ENCODE data around the gene RTTN. TPM values are rescaled to one million over a fixed set of nuclear protein-coding genes. Genes with fewer than 3 reads are reported as not detected.

The RTTN gene
- total and polyA plus RNA-seq, 9 of the 15 experiments (the other 6 are each of a cell fraction or from before 2014, with no cell fraction given), result 3.1 to 18.3 (median 10.6) TPM

DNA sequence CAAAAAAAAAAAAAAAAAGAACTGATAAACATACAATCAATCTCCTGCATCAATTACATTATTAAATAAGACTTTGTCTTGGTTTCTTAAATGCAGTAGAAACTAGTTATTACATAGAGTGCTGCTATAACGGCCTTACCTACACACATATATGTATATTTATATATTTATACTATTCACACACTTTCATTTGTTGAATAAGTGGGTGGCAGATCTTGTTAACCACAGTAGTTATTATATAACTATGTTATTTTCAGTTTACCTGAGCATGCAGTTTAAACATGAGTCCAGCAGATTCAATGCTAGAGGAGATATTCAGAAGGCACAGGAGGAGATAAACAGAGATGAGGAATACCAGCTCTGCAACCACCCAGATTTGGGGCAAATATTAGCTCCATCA lies 176.3 kb downstream of the RTTN start (continued):
- TF ChIP-seq U2AF2 (optimal IDR thresholded peaks at IDR 0.05; ENCODE audit: low read depth, low read length) (no peak), POLR3A (IDR thresholded peaks at IDR 0.05; ENCODE audit: borderline replicate concordance, extremely low read depth, insufficient read depth, insufficient read length) (no peak), ZNF354B (CRISPR knock-in tag; IDR thresholded peaks at IDR 0.05) (no peak), DDX20 (tag; IDR thresholded peaks at IDR 0.05; ENCODE audit: low read depth) (no peak), RCOR1 (IDR thresholded peaks at IDR 0.05; ENCODE audit: borderline replicate concordance in 1 of 2, low read depth in 2 of 2, low read length in 2 of 2) (no peak), SMARCA5 (IDR thresholded peaks at IDR 0.05) (no peak), RBM17 (IDR thresholded peaks at IDR 0.05; ENCODE audit: borderline replicate concordance, low read depth, low read length) (no peak), KLF13 (tag; IDR thresholded peaks at IDR 0.05; ENCODE audit: borderline replicate concordance, low read depth) (no peak), CSDE1 (IDR thresholded peaks at IDR 0.05) (no peak)
- TF ChIP-seq, protein P1, sequence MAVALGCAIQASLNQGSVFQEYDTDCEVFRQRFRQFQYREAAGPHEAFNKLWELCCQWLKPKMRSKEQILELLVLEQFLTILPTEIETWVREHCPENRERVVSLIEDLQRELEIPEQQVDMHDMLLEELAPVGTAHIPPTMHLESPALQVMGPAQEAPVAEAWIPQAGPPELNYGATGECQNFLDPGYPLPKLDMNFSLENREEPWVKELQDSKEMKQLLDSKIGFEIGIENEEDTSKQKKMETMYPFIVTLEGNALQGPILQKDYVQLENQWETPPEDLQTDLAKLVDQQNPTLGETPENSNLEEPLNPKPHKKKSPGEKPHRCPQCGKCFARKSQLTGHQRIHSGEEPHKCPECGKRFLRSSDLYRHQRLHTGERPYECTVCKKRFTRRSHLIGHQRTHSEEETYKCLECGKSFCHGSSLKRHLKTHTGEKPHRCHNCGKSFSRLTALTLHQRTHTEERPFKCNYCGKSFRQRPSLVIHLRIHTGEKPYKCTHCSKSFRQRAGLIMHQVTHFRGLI (CRISPR knock-in tag; IDR thresholded peaks at IDR 0.05), result no peak

DNA sequence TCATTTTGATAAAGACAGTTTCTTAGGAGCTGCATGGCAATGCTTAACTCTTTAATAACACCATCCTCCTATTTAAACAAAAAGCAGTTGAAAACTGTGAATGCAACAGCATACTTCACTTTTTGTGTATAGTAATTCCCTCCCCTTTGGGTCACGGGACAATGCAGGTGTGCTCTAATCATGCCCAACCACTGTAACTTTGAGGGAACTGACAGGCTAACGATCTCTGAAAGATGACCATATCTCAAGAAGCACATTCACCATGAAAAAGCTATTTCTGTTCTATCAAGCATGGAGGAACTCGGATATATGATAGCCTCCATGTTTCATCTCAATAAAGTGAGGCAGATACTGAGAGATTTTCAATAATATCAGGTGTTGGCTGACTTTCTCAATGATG lies 176.8 kb downstream of the RTTN start:
- H3K27me3 ChIP-seq (ENCODE audit: control insufficient read depth in 2 of 2, insufficient read depth in 2 of 2, low read length in 2 of 2), result no peaks in the 10 kb centered on the region
- intact Hi-C loops (cut with micrococcal nuclease) (loop anchor here (5.0 kb wide), 1 partner anchor 66 kb away; no protein-coding TSS in a partner anchor), in situ Hi-C loops (cut with MboI) (no loop called here)
- no peaks in the 10 kb centered on the region for H3K9me1 ChIP-seq (ENCODE audit: control insufficient read depth, insufficient read depth, low read length)
- H3K36me3 ChIP-seq (ENCODE audit: control insufficient read depth, insufficient read depth, low read length), result peaks cover 12% of the 10 kb centered on the region; the same call in 2 of the 3 replicates
- no TSS peak for BruUV-seq (replicated peaks)
- H3K4me2 ChIP-seq (ENCODE audit: insufficient read depth, low read length), result no peak overlapping the region
- CTCF ChIA-PET (ENCODE audit: low intra/inter-chr PET ratio), result no interaction called here
- H3K79me2 ChIP-seq (ENCODE audit: control insufficient read depth, insufficient read depth, low read length), result no peaks in the 10 kb centered on the region
- H3K4me1 ChIP-seq (replicated peaks in 1 of 2; ENCODE audit: control insufficient read depth in 2 of 2, insufficient read depth in 2 of 2, low read length in 2 of 2), result peaks cover 0 to 37% of the 10 kb centered on the region in 2 experiments; a peak in 3 of 5 replicates
- H3K9me3 ChIP-seq (replicated peaks; ENCODE audit: control insufficient read depth, insufficient read depth, low read depth, low read length), result no peaks in the 10 kb centered on the region; the same call in 1 of the 2 replicates
- H4K20me1 ChIP-seq (replicated peaks; ENCODE audit: control insufficient read depth, insufficient read depth, low read length), result no peaks in the 10 kb centered on the region
- no peak overlapping the region for H2AFZ ChIP-seq (ENCODE audit: low read depth, low read length)
- H3K9ac ChIP-seq (ENCODE audit: insufficient read depth in 1 of 2, low read depth in 2 of 2, low read length in 2 of 2), result no peak overlapping the region
- POLR2A ChIA-PET, result interaction anchor here (1.2 kb wide), 1 partner anchor 8 kb away, joined by 3 read pairs; no protein-coding TSS in a partner anchor
- peak in 1 of 4 experiments; percentile 38 for DNase-seq (ENCODE audit: extremely low read depth in 1 of 4, low spot score in 3 of 4)
- no peak overlapping the region for H3K4me3 ChIP-seq
- FAIRE-seq, result no peak
- ATAC-seq, result no peak
- 11% methylated on average over 3 of the region's 3 CpGs for WGBS (ENCODE audit: insufficient coverage, low coverage, missing lambda C conversion rate)
- no peak overlapping the region; the same call in 2 of the 3 replicates for H3K27ac ChIP-seq (ENCODE audit: extremely low read depth, low read depth, low read length)
- TF ChIP-seq TAF9B (IDR thresholded peaks at IDR 0.05; ENCODE audit: partially characterized antibody) (no peak), TCF3 (CRISPR knock-in tag; IDR thresholded peaks at IDR 0.05) (peak; percentile 74), EP300 (IDR thresholded peaks at IDR 0.05; ENCODE audit: low read length) (peak; percentile 62; the same call in 1 of the 2 replicates), RAD21 (CRISPR knock-in tag; conservative IDR thresholded peaks at IDR 0.05 in 1 of 2, IDR thresholded peaks at IDR 0.05 in 1 of 2) (no peak), TRIM24 (IDR thresholded peaks at IDR 0.05) (peak; percentile 25 to 50; a peak in 1 of 4 replicates), NCOR1 (IDR thresholded peaks at IDR 0.05) (peak; percentile 43), CBFA2T2 (conservative IDR thresholded peaks at IDR 0.05) (peak; percentile 70), TEAD4 (IDR thresholded peaks at IDR 0.05; ENCODE audit: low read length) (peak; percentile 87), TEAD4 (CRISPR knock-in tag; IDR thresholded peaks at IDR 0.05; ENCODE audit: borderline replicate concordance) (no peak), TRIM28 (IDR thresholded peaks at IDR 0.05) (no peak), ZNF174 (CRISPR knock-in tag; IDR thresholded peaks at IDR 0.05) (no peak)
